ENCODE measurements around the gene CA10.

Gene CA10

DNA sequence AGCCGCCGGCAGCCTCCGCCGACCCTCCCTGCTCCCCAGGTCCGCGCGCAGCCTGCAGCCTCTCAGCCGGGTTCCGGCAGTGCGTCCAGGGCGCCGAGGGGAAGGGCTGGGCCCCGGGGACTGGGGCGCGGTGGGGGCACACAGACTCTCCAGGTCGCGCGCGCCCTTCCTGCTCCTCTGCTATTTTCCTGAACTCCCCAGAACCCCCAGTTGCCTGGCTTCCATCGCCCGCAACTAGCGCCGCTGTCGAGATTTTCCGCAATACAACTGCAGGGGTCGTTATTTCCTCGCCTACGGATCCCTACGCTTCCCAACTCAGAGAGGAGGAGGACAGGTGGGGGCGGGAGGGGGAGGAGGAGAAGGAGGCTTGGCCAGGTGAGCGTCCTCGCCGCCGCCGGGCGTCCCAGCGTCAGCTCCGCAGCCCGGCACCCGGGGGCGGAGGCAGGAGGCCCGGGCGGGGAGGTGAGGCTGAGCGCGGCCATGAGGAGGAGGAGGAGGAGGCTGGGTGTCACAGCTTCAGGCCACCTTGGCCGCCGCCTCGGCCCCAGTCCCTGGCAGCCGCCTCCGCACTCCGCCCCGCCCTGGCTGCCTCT, at the start of gene CA10:
Gene CA10, minus strand, starts transcription at position 265 of the 593 bp plus-strand sequence.
- H3K27ac ChIP-seq (ENCODE audit: low read length): no peak within 1 kb of the TSS
- H3K4me3 ChIP-seq (ENCODE audit: low read depth in 1 of 2, low read length in 2 of 2): peak within 1 kb of the TSS in 1 of 2 donors; percentile 41
- peaks cover 0 to 6% of the 10 kb centered on the region in 2 donors for H3K9me3 ChIP-seq (ENCODE audit: control insufficient read depth in 1 of 2, low read length in 2 of 2)
- peaks cover 0 to 18% of the 10 kb centered on the region in 2 donors for H3K4me1 ChIP-seq (ENCODE audit: control insufficient read depth in 1 of 2, insufficient read depth in 2 of 2, low read length in 2 of 2)
- no peaks in the 10 kb centered on the region for H3K36me3 ChIP-seq (ENCODE audit: control insufficient read depth in 1 of 2, insufficient read depth in 2 of 2, low read length in 2 of 2)
- H3K27me3 ChIP-seq (ENCODE audit: low read depth, low read length): peaks cover 24% of the 10 kb centered on the region

DNA sequence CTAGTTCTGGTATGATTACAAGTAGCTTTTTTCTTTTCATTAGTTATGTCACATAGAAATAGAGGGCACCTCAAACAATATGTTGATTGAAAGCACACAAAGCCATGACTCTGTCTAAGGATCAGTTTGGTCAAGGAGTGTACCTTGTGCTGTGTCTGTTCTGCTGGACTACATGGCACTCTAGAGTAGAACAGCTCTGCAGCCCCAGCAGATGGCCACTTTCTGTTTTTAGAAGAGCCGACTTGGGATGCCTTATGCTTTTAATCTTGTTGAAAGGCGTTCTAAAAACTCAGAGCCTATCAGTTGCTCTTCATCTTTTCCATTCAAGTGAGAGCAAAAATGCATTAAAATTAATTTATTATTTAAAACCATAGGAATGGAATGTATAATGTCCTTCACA, 49.3 kb upstream of the CA10 start:
- H3K4me1 ChIP-seq (ENCODE audit: control insufficient read depth in 1 of 2, insufficient read depth in 2 of 2, low read length in 2 of 2): no peaks in the 10 kb centered on the region
- no peaks in the 10 kb centered on the region for H3K27me3 ChIP-seq (ENCODE audit: low read depth, low read length)
- H3K27ac ChIP-seq (ENCODE audit: low read length): no peak overlapping the region
- H3K4me3 ChIP-seq (ENCODE audit: low read depth in 1 of 2, low read length in 2 of 2): no peak overlapping the region
- H3K9me3 ChIP-seq (ENCODE audit: control insufficient read depth in 1 of 2, low read length in 2 of 2): no peaks in the 10 kb centered on the region
- H3K36me3 ChIP-seq (ENCODE audit: control insufficient read depth in 1 of 2, insufficient read depth in 2 of 2, low read length in 2 of 2): no peaks in the 10 kb centered on the region

DNA sequence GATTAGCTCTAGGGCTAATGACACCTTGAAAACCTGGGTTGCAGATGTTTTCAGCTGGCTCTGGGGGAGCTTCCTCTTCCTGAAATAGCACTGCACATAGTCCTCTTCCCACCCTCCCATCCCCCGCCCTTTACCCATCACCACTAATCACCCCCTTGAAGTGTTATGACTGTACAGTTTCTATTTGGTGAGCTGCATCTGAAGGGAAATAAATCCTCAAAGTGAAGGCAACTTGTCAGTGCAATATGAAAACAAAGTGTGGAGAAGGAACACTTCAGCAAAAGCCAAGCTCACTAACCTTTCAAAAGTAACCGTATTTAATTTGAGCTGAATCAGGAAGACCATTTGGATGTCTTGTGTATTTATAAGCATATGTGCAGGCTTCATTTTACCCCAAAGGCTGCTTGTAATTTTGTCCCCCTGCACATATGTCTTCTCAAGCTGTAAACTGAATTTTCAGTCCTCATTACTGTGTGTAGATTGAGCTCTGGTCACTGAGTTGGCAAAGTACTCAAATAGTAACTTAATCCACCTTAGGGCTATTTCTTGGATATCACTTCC, 44.1 kb upstream of the CA10 start:
- H3K27ac ChIP-seq (ENCODE audit: low read length): no peak overlapping the region
- H3K4me1 ChIP-seq (ENCODE audit: control insufficient read depth in 1 of 2, insufficient read depth in 2 of 2, low read length in 2 of 2): no peaks in the 10 kb centered on the region
- H3K9me3 ChIP-seq (ENCODE audit: control insufficient read depth in 1 of 2, low read length in 2 of 2): no peaks in the 10 kb centered on the region
- no peak overlapping the region for H3K4me3 ChIP-seq (ENCODE audit: low read depth in 1 of 2, low read length in 2 of 2)
- no peaks in the 10 kb centered on the region for H3K36me3 ChIP-seq (ENCODE audit: control insufficient read depth in 1 of 2, insufficient read depth in 2 of 2, low read length in 2 of 2)
- no peaks in the 10 kb centered on the region for H3K27me3 ChIP-seq (ENCODE audit: low read depth, low read length)

DNA sequence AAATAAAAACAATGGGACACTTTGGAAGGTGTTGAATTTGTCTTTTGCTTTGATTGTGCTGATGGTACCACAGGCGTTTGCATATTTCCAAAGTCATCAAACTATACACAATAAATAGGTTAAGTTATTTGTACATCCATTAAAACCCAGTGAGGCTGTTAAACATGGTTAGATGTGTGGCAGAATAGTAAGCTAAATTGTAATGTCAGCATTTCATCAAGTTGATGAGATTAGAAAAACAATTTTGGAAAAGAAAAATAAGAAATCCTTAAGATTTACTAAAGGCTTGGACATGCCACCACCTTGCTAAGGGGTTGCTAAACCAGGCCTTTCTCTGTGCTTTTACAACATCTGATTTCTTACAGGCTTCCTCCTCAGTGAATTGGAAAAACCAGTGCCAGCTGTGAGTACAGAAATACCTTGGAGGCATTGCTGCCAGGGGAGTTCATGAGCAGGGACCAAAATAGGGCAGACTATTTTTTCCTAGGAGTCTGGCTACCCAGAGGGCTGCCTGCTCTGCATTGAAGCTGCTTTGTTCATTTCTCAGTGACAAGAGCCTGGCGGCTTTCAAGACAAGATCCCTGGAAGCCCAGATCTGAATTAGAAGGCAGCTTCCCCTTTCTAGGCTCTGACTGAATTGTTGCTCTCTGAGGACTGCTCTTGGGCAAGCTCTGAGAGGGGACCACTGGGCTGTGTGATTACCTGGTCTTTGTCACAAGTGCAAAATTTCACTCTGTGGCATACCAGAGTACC, 43.4 kb upstream of the CA10 start:
- Histone ChIP-seq H3K4me3 (ENCODE audit: low read depth in 1 of 2, low read length in 2 of 2) (no peak overlapping the region), H3K4me1 (ENCODE audit: control insufficient read depth in 1 of 2, insufficient read depth in 2 of 2, low read length in 2 of 2) (no peaks in the 10 kb centered on the region), H3K27me3 (ENCODE audit: low read depth, low read length) (no peaks in the 10 kb centered on the region), H3K36me3 (ENCODE audit: control insufficient read depth in 1 of 2, insufficient read depth in 2 of 2, low read length in 2 of 2) (no peaks in the 10 kb centered on the region), H3K9me3 (ENCODE audit: control insufficient read depth in 1 of 2, low read length in 2 of 2) (no peaks in the 10 kb centered on the region), H3K27ac (ENCODE audit: low read length) (no peak overlapping the region)

DNA sequence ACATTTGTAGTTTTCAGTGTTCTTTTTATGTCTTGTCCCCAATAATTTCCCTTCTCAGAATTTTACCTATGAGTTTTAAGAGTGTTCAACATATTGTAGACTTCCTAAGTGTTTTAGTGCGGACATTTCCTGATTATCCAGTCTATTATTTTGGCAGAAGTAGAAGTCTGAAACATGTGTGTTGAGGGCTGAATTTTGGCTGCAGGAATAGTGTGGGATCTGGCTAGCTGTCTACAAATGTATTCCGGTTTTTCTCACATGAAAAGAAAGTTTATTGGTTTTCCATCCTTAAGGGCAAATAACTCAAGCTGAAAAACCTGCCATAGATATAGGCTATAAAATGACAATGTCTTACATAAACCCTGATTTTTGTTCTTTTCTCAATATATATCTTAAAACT, 33.0 kb upstream of the CA10 start:
- H3K4me1 ChIP-seq (ENCODE audit: control insufficient read depth in 1 of 2, insufficient read depth in 2 of 2, low read length in 2 of 2): no peaks in the 10 kb centered on the region
- H3K27me3 ChIP-seq (ENCODE audit: low read depth, low read length): no peaks in the 10 kb centered on the region
- H3K36me3 ChIP-seq (ENCODE audit: control insufficient read depth in 1 of 2, insufficient read depth in 2 of 2, low read length in 2 of 2): no peaks in the 10 kb centered on the region
- no peak overlapping the region for H3K27ac ChIP-seq (ENCODE audit: low read length)
- H3K9me3 ChIP-seq (ENCODE audit: control insufficient read depth in 1 of 2, low read length in 2 of 2): no peaks in the 10 kb centered on the region
- H3K4me3 ChIP-seq (ENCODE audit: low read depth in 1 of 2, low read length in 2 of 2): no peak overlapping the region

DNA sequence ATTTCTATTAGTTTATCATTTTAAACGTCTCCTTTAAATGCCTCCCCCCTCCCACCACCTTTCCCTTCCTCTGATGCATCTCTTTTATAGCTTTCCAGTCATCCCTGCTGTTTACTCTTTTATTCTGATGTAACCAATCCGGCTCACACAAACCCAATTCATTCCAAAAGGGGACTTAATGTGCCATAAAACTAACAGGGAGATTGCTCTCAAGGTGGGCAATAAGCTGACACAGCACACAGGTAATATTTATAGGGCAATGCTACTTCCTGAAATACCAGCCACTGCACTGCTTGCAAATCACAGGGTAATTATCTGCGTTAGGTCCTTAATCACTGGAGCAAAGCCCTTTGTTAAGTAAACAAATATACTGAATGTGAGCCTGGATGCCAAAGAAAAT, 23.3 kb upstream of the CA10 start:
- Histone ChIP-seq H3K27ac (ENCODE audit: low read length) (no peak overlapping the region), H3K9me3 (ENCODE audit: control insufficient read depth in 1 of 2, low read length in 2 of 2) (peaks cover 0 to 3% of the 10 kb centered on the region in 2 donors), H3K36me3 (ENCODE audit: control insufficient read depth in 1 of 2, insufficient read depth in 2 of 2, low read length in 2 of 2) (no peaks in the 10 kb centered on the region), H3K4me1 (ENCODE audit: control insufficient read depth in 1 of 2, insufficient read depth in 2 of 2, low read length in 2 of 2) (no peaks in the 10 kb centered on the region), H3K27me3 (ENCODE audit: low read depth, low read length) (no peaks in the 10 kb centered on the region), H3K4me3 (ENCODE audit: low read depth in 1 of 2, low read length in 2 of 2) (no peak overlapping the region)

DNA sequence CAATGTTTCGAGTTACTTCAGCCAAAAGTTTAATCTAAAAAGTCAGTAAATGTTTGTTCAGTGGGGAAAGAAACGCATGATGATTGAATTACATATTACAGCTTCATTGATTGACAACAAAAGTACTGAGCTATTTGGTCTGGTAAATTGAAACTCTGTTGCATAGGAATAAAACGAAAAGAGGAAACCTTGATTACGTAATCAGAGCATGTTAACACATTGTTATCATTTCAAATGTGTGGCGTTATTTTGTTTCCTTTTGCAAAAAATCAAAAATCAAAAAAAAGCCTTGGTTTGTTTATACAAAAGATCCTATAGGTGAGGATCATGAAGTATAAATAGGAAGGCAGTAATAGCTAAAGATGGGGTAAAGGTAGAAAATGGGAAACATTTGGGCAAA, 19.5 kb upstream of the CA10 start:
- no peaks in the 10 kb centered on the region for H3K4me1 ChIP-seq (ENCODE audit: control insufficient read depth in 1 of 2, insufficient read depth in 2 of 2, low read length in 2 of 2)
- no peaks in the 10 kb centered on the region for H3K9me3 ChIP-seq (ENCODE audit: control insufficient read depth in 1 of 2, low read length in 2 of 2)
- H3K27me3 ChIP-seq (ENCODE audit: low read depth, low read length): no peaks in the 10 kb centered on the region
- no peak overlapping the region for H3K27ac ChIP-seq (ENCODE audit: low read length)
- no peaks in the 10 kb centered on the region for H3K36me3 ChIP-seq (ENCODE audit: control insufficient read depth in 1 of 2, insufficient read depth in 2 of 2, low read length in 2 of 2)
- H3K4me3 ChIP-seq (ENCODE audit: low read depth in 1 of 2, low read length in 2 of 2): no peak overlapping the region

DNA sequence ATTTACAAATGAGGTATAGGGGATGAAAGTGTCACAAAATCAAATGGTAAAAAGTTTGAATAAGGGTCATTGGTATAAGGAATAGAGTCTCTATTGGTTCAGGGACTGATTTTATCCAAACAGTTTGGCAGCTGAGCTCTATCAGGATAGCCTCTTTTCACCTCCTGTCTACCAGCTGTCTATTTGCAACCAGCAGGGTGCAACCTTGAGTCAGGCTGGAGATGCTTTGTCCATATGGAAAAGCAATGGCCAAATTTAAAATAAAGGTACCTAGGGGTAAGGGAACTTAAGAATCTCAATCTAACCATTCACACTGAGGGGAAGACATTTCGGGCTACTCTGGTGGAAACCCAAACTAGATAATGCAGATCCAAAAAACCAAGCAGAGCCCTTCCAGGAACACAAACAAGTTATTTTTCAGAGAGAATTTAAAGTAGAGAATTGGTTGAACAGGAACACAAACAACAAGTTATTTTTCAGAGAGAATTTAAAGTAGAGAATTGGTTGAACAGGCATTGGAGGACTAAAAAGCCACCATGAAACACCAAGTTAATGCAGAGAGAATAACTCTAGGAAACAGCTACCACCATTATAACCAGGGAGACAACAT, 12.6 kb upstream of the CA10 start:
- Histone ChIP-seq H3K27ac (ENCODE audit: low read length) (no peak overlapping the region), H3K4me3 (ENCODE audit: low read depth in 1 of 2, low read length in 2 of 2) (no peak overlapping the region), H3K9me3 (ENCODE audit: control insufficient read depth in 1 of 2, low read length in 2 of 2) (no peaks in the 10 kb centered on the region), H3K4me1 (ENCODE audit: control insufficient read depth in 1 of 2, insufficient read depth in 2 of 2, low read length in 2 of 2) (no peaks in the 10 kb centered on the region), H3K36me3 (ENCODE audit: control insufficient read depth in 1 of 2, insufficient read depth in 2 of 2, low read length in 2 of 2) (no peaks in the 10 kb centered on the region), H3K27me3 (ENCODE audit: low read depth, low read length) (no peaks in the 10 kb centered on the region)

DNA sequence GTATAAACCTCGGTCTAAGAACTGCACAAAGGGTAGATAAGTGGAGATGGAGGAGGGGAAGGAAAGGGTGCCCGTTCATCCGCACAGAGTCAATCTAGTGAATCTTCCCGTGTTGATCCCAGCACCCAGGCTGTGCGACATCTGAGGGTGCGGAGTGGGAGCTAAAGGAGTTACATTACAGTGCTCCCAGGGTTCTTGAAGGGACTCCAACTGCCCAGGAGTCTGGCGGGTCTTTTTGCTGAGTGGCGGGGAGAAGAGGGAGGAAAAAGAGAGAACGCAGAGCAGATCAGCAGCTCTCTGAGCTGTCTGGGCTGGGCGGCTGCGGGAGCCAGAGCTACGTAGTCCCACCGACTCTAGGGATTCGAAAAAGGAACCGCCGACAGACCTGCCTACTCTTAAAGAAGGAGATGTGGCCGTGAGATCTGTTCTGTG, 1.6 kb upstream of the CA10 start:
- H3K4me1 ChIP-seq (ENCODE audit: control insufficient read depth in 1 of 2, insufficient read depth in 2 of 2, low read length in 2 of 2): peaks cover 0 to 18% of the 10 kb centered on the region in 2 donors
- no peak overlapping the region for H3K4me3 ChIP-seq (ENCODE audit: low read depth in 1 of 2, low read length in 2 of 2)
- peaks cover 0 to 6% of the 10 kb centered on the region in 2 donors for H3K9me3 ChIP-seq (ENCODE audit: control insufficient read depth in 1 of 2, low read length in 2 of 2)
- no peak overlapping the region for H3K27ac ChIP-seq (ENCODE audit: low read length)
- peaks cover 24% of the 10 kb centered on the region for H3K27me3 ChIP-seq (ENCODE audit: low read depth, low read length)
- H3K36me3 ChIP-seq (ENCODE audit: control insufficient read depth in 1 of 2, insufficient read depth in 2 of 2, low read length in 2 of 2): no peaks in the 10 kb centered on the region

DNA sequence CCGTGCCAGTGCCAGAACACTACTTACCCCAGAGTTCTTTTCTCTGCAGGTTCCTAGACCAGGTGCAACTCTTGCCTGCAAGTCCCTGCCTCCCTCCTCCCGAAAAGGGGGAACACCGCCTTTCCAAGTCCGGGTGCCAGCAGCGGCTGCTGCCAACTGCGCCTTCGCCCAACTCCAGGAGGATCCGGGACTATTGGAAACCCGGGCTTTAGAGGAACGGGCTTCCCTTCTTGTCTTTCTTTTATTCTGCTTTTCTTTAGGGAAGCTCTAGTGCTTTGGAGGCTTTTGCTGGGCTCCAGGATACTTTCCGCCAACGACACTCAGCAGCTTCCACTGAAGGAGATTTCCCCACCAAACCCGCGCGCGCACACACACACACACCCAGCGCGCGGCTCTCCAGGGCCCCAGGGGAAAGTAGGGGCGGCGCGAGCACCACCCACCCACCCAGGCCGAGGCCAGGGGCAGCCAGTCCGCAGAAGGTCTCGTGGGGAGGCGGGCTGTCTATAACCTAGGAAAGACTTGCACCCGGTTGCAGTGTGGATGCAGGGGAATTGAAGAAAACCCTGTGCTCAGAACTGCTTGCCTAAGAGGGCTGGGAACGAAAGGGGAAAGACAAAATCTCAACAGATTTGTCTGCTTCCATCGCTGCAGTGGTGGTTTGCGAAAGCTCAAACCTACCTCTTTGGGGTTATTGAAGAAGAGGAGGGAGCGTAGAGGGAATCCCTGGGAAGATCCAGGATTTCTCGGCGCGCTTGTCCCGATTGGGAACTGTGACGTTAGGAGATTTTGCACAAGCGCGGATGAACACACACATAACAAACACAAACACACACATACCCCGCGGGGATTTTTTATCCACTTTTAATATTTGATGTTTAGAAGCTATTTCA, 977 bp upstream of the CA10 start:
- Histone ChIP-seq H3K4me3 (ENCODE audit: low read depth in 1 of 2, low read length in 2 of 2) (no peak overlapping the region), H3K27ac (ENCODE audit: low read length) (no peak overlapping the region), H3K9me3 (ENCODE audit: control insufficient read depth in 1 of 2, low read length in 2 of 2) (peaks cover 0 to 6% of the 10 kb centered on the region in 2 donors), H3K27me3 (ENCODE audit: low read depth, low read length) (peaks cover 24% of the 10 kb centered on the region), H3K36me3 (ENCODE audit: control insufficient read depth in 1 of 2, insufficient read depth in 2 of 2, low read length in 2 of 2) (no peaks in the 10 kb centered on the region), H3K4me1 (ENCODE audit: control insufficient read depth in 1 of 2, insufficient read depth in 2 of 2, low read length in 2 of 2) (peaks cover 0 to 18% of the 10 kb centered on the region in 2 donors)
